KOPT-K1 (cell line): Measurements from ENCODE around the gene ZNF135.

Experiments used
- H3K27ac ChIP-seq: fragments of 200-600 bp; sonication (generic); 2 replicates; pipeline ENCODE4 v1.5.1; 2016; ENCODE audit warnings: antibody characterized with exemption, mild to moderate bottlenecking, low read depth, low read length; ENCODE audit not compliant: poor library complexity, severe bottlenecking
- H3K36me3 ChIP-seq: fragments of 200-600 bp; sonication (generic); 2 replicates; pipeline ENCODE4 v1.5.1; 2017; ENCODE audit warnings: antibody characterized with exemption, mild to moderate bottlenecking, low read length, moderate library complexity; ENCODE audit not compliant: insufficient read depth
- H3K9me3 ChIP-seq: fragments of 200-600 bp; sonication (generic); 2 replicates; pipeline ENCODE4 v1.5.1; 2017; ENCODE audit warnings: antibody characterized with exemption, low read length, mild to moderate bottlenecking; ENCODE audit not compliant: insufficient read depth, poor library complexity, severe bottlenecking

ZNF135 gene

GRCh38 chr19:58060231-58060630 lies 1.1 kb downstream of the ZNF135 start:
- Histone ChIP-seq H3K36me3 (no peaks in the 10 kb centered on the region), H3K9me3 (peaks cover 49% of the 10 kb centered on the region)

GRCh38 chr19:58063712-58064111 lies 4.6 kb downstream of the ZNF135 start:
- Histone ChIP-seq H3K9me3 (peaks cover 63% of the 10 kb centered on the region), H3K27ac (no peak overlapping the region)

More at GRCh38 chr19:58060231-58060630, 1.1 kb downstream of the ZNF135 start:
- no peak overlapping the region for H3K27ac ChIP-seq

DNA sequence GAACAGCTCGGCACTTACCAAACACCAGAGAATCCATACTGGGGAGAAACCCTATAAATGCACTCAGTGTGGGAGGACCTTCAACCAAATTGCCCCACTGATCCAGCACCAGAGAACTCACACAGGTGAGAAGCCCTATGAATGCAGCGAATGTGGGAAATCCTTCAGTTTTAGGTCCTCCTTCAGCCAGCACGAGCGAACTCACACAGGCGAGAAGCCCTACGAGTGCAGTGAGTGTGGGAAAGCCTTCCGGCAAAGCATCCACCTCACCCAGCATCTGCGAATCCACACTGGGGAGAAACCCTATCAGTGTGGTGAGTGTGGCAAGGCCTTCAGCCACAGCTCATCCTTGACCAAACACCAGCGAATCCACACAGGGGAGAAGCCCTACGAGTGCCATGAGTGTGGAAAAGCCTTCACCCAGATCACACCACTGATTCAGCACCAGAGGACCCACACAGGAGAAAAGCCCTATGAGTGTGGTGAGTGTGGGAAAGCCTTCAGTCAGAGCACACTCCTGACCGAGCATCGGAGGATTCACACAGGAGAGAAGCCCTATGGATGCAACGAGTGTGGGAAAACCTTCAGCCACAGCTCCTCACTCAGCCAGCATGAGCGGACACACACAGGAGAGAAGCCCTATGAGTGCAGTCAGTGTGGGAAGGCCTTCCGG lies 8.3 kb downstream of the ZNF135 start:
- Histone ChIP-seq H3K36me3 (no peaks in the 10 kb centered on the region), H3K27ac (no peak overlapping the region), H3K9me3 (peaks cover 73% of the 10 kb centered on the region)

More at GRCh38 chr19:58063712-58064111, 4.6 kb downstream of the ZNF135 start:
- no peaks in the 10 kb centered on the region for H3K36me3 ChIP-seq

DNA sequence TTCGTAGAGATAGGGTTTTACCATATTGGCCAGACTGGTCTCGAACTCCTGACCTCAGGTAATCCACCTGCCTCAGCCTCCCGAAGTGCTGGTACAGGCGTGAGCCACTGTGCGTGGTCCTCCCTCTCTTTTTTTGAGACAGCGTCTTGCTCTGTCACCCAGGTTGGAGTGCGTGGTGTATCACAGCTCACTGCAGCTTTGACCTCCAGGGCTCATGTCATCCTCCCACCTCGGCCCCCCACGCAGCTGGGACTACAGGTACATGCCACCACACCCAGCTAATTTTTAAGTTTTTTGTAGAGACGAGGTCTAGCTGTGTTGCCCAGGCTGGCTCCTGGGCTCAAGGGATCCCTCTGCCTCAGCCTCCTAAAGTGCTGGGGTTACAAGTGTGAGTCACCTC lies 20.7 kb downstream of the ZNF135 start:
- Histone ChIP-seq H3K9me3 (peaks cover 67% of the 10 kb centered on the region), H3K27ac (no peak overlapping the region), H3K36me3 (peaks cover 10% of the 10 kb centered on the region)

DNA sequence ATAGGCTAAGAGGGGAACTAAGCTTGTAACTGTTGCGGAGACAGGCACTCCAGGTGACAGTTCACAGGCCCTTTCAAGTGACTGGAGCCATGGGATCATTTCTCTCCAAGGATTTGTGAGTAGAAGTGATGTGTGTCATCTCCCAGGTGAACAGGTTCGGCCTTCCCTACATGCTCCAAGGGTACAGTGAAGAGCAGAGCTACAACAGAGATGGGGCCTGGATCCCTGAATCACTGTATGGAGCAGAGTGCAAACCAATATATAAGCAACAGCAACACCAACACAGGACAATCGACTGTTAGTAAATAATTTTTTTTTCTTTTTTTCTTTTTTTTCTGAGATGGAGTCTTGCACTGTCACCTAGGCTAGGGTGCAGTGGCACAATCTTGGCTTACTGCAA lies 23.9 kb downstream of the ZNF135 start:
- peaks cover 43% of the 10 kb centered on the region for H3K36me3 ChIP-seq
- peaks cover 81% of the 10 kb centered on the region for H3K9me3 ChIP-seq

DNA sequence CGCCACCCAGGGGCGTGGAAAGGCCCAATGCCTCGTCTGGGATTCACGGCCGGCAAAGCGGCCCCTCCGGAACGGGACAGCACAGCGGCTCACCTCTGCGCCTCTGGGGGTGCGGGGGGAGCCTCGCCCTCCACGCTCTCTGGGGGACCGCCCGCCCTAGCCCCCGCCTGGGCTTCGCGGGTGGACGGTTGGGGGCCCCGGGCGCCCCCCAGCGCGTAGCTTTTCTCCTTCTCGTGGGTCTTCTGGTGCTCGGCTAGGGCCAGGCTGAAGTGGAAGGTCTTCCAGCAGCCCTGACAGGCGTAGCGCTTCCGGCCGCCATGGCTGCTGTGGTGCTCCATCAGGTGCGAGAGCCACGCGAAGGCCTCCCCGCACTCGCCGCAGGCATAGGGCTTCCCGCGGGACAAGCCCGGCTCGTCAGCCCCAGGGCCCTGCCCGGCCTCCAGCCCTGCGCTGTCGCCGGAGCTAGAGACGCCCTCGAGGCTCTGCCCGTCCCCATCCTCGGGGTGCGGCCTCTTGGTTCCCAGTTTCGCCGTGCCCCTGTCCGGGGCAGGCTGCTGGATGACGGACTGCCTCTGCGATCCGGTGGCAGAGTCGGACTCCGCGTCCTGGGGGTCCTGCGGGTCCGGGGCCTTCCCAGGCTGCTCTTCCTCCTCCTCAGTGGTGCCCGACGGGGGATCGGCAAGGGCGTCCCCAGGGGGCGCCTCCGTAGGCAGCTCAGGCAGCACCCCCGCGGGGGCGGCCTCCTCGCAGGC lies 25.7 kb downstream of the ZNF135 start:
- H3K36me3 ChIP-seq: peaks cover 53% of the 10 kb centered on the region
- no peak overlapping the region for H3K27ac ChIP-seq
- H3K9me3 ChIP-seq: peaks cover 89% of the 10 kb centered on the region

More for the DNA sequence above, 23.9 kb downstream of the ZNF135 start:
- no peak overlapping the region for H3K27ac ChIP-seq

DNA sequence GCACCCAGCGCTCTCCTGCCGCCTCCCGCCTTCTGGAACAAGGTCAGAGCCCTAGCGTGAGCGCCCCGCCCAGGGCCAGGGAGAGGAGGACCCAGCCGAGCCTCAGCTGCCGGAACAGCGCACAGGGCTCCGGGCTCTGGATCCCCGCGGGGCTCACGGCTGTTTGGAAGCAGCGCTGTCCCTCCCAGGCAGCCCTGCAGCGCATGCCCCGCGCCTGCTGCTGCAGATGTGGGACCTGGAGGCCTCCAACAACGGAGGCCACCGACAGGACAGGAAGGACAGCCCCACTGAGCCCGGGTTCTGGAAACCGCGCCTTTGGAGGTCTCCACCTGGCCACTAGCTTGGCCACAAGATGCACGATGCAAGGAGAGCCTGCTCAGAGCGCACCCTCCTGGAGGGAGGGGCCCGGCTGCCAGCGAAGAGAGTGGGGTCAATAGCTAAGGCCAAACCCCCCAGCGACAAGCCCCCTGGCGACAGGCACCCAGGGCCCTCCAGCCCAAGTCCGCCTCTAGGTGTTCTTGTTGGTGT lies 26.3 kb downstream of the ZNF135 start:
- H3K27ac ChIP-seq: no peak overlapping the region
- peaks cover 89% of the 10 kb centered on the region for H3K9me3 ChIP-seq
- H3K36me3 ChIP-seq: peaks cover 60% of the 10 kb centered on the region

DNA sequence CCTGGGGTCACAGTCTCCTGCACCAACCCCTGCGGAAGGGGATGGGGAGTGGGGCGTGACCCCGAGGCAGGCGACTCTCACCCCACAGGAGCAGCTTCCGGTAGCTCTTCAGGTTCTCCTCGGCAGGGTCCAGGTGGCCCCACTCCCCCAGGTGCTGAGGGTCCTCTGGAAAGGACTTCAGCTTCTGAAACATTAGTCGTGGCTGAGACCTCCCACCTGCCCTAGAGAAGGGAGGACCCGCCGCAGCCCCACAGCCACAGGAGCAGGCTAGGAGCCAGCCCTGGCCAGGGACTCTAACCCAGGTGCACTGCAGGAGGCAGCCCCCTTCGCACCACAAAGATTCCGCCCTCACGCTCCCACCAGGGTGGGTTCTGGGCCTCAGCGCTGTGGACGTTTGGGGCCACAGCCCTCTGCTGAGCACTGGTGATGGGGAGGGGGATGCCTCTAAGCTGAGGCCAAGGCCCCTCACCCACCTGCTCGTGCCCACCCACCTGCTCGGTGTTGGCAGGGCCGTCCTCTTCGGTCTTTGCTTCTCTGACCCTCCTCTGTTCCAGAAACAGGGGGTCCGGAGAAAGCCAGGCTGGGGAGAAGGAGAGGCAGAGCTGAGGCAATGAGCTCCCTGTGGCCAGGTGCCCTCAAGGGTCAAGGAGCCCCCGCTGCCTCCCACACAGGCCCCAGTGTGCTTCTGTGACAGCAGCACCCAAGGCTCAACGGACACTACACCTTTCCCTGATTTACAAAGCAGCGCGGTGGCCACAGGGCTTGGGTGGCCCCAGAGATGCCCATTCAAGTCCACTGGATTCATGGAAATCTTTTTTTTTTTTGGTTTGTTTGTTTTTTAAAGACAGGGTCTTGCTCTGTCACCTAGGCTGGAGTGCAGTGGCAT lies 28.0 kb downstream of the ZNF135 start:
- Histone ChIP-seq H3K9me3 (peaks cover 92% of the 10 kb centered on the region), H3K27ac (no peak overlapping the region), H3K36me3 (peaks cover 65% of the 10 kb centered on the region)

DNA sequence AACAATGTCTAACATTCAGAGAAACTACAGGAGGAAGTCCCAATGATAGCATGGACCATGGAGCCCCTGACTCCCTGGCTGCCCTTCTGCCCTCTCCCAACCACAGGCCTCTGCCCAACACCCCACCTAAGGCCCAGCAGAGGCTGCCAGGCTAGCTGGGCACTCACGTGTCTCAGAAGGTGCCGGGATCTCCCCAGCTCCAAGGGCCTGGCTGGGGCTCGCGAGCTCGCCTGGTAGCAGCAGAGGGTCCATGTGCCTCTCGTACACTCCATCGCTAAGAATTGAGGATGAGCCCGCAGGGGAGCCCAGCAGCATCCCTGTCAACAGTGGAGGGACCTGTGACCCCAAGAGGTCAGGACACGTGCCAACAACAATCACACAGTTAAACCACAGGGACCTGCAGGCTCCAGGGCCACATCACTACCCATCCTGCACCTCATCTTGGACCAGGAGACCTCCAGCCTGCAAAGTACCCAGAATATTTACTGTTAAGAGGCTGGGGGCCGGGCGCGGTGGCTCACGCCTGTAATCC lies 29.5 kb downstream of the ZNF135 start:
- Histone ChIP-seq H3K9me3 (peaks cover 93% of the 10 kb centered on the region), H3K36me3 (peaks cover 71% of the 10 kb centered on the region), H3K27ac (no peak overlapping the region)

GRCh38 chr19:58089846-58090245 lies 30.8 kb downstream of the ZNF135 start:
- Histone ChIP-seq H3K36me3 (peaks cover 67% of the 10 kb centered on the region), H3K9me3 (peaks cover 91% of the 10 kb centered on the region), H3K27ac (no peak overlapping the region)

DNA sequence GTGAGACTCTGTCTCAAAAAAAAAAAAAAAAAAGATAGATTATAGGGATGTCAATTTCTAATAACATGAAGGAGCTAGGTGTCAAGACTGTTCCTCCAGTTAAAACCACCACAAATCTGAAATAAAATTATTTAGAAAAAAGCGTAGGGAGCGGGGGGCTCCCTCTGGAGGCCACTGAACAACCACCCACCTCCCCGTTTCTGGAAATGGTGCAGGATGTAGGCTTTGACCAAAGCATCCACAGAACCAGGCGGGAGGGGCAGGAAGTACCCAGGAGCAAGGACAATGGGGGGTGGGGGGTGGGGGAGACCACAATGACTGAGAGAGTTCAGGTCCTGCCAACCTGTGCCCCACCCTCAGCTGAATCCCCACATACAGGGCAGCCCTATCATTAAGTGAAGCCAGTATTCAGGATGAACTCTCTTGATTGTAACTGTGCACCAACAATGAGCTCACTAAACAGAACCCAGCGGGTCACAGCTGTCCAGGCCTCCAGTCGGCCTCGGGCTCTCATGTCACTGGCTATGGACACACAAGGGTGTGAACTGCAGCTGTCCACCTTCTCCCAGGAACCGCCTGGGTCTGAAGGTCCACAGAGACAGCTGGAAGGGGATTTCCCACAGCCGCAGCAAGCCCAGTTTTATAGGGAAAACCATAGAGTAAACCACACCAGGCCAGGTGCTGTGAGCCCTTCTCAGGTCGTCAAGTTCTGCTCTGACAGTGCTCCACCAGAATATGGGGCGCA lies 32.3 kb downstream of the ZNF135 start:
- peaks cover 91% of the 10 kb centered on the region for H3K9me3 ChIP-seq
- peaks cover 64% of the 10 kb centered on the region; the same call in 1 of the 2 replicates for H3K36me3 ChIP-seq
- no peak overlapping the region for H3K27ac ChIP-seq

DNA sequence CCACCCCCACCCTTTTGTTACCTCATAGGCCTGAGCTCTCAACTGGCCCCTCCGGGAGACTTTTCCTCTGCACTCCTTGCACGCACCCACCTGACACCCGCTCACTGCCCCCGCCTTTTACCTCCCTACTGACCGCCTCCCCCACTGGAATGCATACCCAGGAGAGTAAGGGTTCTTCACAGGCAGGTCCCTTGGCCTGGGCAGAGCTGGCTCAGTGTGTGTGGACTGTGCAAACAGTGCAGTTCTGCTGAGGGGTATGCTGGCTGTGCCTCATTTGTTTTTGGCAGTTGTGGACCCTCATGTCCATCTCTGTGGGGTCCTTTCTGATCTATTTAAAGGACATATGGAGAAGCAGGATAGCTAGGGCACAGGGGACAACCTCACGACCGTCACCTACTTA lies 34.0 kb downstream of the ZNF135 start:
- no peak overlapping the region for H3K27ac ChIP-seq
- H3K36me3 ChIP-seq: peaks cover 55% of the 10 kb centered on the region; the same call in 1 of the 2 replicates
- H3K9me3 ChIP-seq: peaks cover 84% of the 10 kb centered on the region

GRCh38 chr19:58095328-58095727 lies 36.2 kb downstream of the ZNF135 start:
- H3K27ac ChIP-seq: no peak overlapping the region
- H3K36me3 ChIP-seq: peaks cover 40% of the 10 kb centered on the region; the same call in 1 of the 2 replicates
- peaks cover 81% of the 10 kb centered on the region for H3K9me3 ChIP-seq

GRCh38 chr19:58096884-58097283 lies 37.8 kb downstream of the ZNF135 start:
- H3K9me3 ChIP-seq: peaks cover 77% of the 10 kb centered on the region

More at GRCh38 chr19:58096884-58097283, 37.8 kb downstream of the ZNF135 start:
- no peak overlapping the region for H3K27ac ChIP-seq
- peaks cover 35% of the 10 kb centered on the region; the same call in 1 of the 2 replicates for H3K36me3 ChIP-seq
